ENCODE measurements around the gene SRL.

DNA sequence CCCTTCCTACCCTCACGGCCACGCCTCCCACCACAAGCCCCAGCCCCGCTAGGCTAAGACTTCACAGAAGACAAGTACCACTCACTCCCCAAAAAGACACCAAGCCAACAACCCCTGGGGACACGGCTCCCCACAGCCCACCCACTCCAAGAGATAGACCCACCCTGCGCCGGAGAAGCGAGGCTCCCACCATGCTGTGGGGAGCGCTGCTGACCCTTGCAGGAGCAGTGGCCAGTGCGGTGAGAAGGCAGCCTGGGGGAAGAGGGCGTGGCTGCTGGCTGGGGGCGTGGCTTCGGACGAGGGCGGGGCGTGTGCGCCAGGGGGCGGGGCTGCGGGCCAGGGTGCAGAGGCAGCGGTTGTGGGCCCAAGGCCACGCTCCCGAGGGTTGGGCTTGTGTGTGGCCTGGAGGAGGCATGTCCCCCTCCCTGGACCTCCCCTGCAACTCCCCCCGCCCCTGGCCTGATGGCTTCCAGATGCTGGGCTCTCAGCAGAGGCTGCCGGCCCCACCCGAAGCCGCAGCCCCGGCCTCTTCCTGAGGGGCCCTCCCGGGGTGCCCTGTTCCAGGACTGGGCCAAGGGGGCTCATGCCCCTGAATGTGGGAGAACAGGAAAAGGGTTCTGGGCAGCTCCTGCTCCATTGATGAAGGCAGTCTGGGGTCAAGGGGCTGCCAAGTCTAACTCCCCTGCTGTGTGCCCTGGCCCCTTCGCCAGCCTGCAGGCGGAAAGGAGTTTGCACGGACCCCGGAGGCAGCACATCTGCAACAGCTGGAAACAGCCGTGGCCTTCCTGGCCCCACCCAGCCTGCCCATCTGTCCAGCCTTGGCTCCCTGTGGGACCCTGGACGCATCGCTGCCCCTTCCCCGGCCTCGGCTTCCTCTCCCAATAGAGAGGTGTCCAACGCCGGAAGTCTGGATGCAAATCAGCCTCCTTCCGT is 21.9 kb upstream of the SRL start:
- TF ChIP-seq CTCF (IDR thresholded peaks at IDR 0.05), result no peak
- TF ChIP-seq POLR2A (IDR thresholded peaks at IDR 0.05), result no peak

Data from adrenal gland (tissue), 5 donors.